K562 (cell line): ENCODE measurements around the gene PPCDC.

ENCODE experiments used
- CHD2 ChIP-seq: IDR thresholded peaks from 2 replicates; pipeline ENCODE4 v1.6.1; 2011; ENCODE audit warnings: low read depth, low read length
- EWSR1 ChIP-seq: fragments of 450-650 bp; IDR thresholded peaks from 2 replicates; pipeline ENCODE4 v1.6.1; 2018; ENCODE audit warnings: borderline replicate concordance, mild to moderate bottlenecking, low read depth, moderate library complexity; ENCODE audit not compliant: partially characterized antibody
- POLR2B ChIP-seq: fragments of 450-650 bp; IDR thresholded peaks from 2 replicates; pipeline ENCODE4 v1.6.1; 2018; ENCODE audit warnings: low read depth; ENCODE audit not compliant: partially characterized antibody
- SMAD1 ChIP-seq: fragments of 150-350 bp; IDR thresholded peaks from 2 replicates; pipeline ENCODE4 v1.6.1; 2014; ENCODE audit warnings: low read length, low read depth; ENCODE audit not compliant: partially characterized antibody
- TF ChIP-seq, protein P1 (sequence below), 3 experiments: IDR thresholded peaks in 2 of 3; conservative IDR thresholded peaks in 1 of 3; 2 replicates each; pipeline ENCODE4 v1.5.1; 2011 to 2012; ENCODE audit warnings: low read length in 3 of 3, mild to moderate bottlenecking in 3 of 3, control low read depth in 2 of 3, improper control_type of control experiment in 1 of 3, inconsistent platforms in 1 of 3, low read depth in 1 of 3, mixed read lengths in 1 of 3, moderate library complexity in 1 of 3; ENCODE audit not compliant: insufficient read depth in 2 of 3

DNA sequence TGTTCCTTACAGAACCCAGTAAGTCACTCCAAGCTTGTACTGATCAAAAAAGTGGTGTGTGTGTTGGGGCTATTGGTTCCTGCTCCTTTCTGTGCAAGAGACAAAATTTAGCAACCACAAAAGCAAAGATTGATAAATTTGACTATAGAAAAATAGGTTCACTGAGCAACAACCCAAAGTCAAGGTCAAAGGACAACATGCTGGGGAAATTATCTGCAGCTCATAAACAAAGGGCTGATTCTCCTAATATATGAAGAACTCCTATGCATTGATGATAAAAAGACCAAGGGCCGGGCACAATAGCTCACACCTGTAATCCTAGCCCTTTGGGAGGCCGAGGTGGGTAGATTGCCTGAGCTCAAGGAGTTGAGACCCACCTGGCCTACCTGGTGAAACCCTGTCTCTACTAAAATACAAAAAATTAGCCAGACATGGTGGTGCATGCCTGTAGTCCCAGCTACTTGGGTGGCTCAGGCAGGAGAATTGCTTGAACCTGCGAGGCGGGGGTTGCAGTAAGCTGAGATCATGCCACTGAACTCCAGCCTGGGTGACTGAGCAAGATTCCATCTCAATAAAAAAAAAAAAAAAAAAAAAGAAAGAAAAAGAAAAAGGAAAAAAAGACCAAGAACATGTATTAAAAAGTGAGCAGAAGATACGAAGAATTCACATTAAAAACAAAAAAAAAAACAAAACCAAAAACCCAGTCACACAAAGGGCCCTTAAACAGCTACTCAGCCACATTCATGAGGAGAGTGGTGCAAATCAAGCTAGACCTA is 29.8 kb downstream of the PPCDC start:
- TF ChIP-seq SMAD1 (no peak), CHD2 (no peak), POLR2B (no peak), EWSR1 (no peak)
- TF ChIP-seq, protein P1, sequence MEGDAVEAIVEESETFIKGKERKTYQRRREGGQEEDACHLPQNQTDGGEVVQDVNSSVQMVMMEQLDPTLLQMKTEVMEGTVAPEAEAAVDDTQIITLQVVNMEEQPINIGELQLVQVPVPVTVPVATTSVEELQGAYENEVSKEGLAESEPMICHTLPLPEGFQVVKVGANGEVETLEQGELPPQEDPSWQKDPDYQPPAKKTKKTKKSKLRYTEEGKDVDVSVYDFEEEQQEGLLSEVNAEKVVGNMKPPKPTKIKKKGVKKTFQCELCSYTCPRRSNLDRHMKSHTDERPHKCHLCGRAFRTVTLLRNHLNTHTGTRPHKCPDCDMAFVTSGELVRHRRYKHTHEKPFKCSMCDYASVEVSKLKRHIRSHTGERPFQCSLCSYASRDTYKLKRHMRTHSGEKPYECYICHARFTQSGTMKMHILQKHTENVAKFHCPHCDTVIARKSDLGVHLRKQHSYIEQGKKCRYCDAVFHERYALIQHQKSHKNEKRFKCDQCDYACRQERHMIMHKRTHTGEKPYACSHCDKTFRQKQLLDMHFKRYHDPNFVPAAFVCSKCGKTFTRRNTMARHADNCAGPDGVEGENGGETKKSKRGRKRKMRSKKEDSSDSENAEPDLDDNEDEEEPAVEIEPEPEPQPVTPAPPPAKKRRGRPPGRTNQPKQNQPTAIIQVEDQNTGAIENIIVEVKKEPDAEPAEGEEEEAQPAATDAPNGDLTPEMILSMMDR (IDR thresholded peaks at IDR 0.05 in 2 of 3, conservative IDR thresholded peaks at IDR 0.05 in 1 of 3; ENCODE audit: insufficient read depth in 2 of 3, low read depth in 1 of 3, low read length in 3 of 3), result no peak
